Pancreas (tissue), 10 donors: Measurements from ENCODE around the gene C12orf76. TPM values are rescaled to one million over a fixed set of nuclear protein-coding genes. Genes with fewer than 3 reads are reported as not detected.
"Not testable (repeated sequence)": the region's sequence is repeated elsewhere in the genome, so short reads cannot be mapped to it uniquely, and the experiment has no call there.

Source experiments
- ATAC-seq, 4 donors: fragments of 200-7000 bp; cut with Tn5 transposase; one replicate each; pipeline versions ENCODE4 v1.8.0 to v1.9.1; 2020; ENCODE audit warnings: mild to moderate bottlenecking in 4 of 4, moderate library complexity in 4 of 4
- DNase-seq, 6 donors: peaks; one replicate each; pipeline ENCODE4 v3.0.0-alpha.2; 2020
- FAIRE-seq: peaks from 2 replicates; lab custom pipeline; 2012; peaks lifted over from hg19 to GRCh38; lab: Jason Lieb, UNC
- H3K27ac ChIP-seq, 4 donors: fragments of 200-600 bp; sonication (generic); 1 replicate in 3 of 4; 2 replicates in 1 of 4; pipeline versions ENCODE4 v1.5.0 to v1.8.0; 2020
- H3K27me3 ChIP-seq, 4 donors: fragments of 200-600 bp; one replicate each; pipeline ENCODE4 v1.8.0; 2021
- H3K36me3 ChIP-seq, 3 donors: fragments of 200-600 bp; sonication (generic) in 1 of 3; one replicate each; pipeline versions ENCODE4 v1.5.0 to v1.8.0; 2020 to 2021
- H3K4me1 ChIP-seq, 3 donors: fragments of 200-600 bp; one replicate each; pipeline ENCODE4 v1.8.0; 2021
- H3K4me3 ChIP-seq, 4 donors: fragments of 200-600 bp; sonication (generic) in 2 of 4; one replicate each; pipeline versions ENCODE4 v1.5.0 to v1.8.0; 2020 to 2021
- H3K9me3 ChIP-seq, 4 donors: fragments of 200-600 bp; one replicate each; pipeline ENCODE4 v1.8.0; 2021
- WGBS, 2 donors: extraction: QIAGEN DNeasy Blood & Tissue Kit; methylation state at CpG; one replicate each; pipeline ENCODE4 v1.1.7; 2013; 5-methylcytosine and 5-hydroxymethylcytosine counted together
- intact Hi-C, 3 donors: fragments of 100-400 bp; cut with DNase I; formaldehyde crosslinking; loops; one replicate each; pipeline versions ENCODE4 v1.11.1 to v1.14.2; 2022
- polyA plus RNA-seq, 2 donors: library from polyadenylated mRNA; stranded (reverse); fragments of 200-250 nt; gene quantifications; one replicate each; pipeline ENCODE4 v1.2.3, GENCODE V29; 2013
- total RNA-seq, 6 donors: library from RNA; stranded (reverse); fragmentation: NEBNext Ultra II Directional in 4 of 6; extraction: Animal tissue kit (Norgen Biotek cat#: 25700) in 4 of 6; gene quantifications; one replicate each; pipeline versions ENCODE4 v1.2.1 to v1.2.4, GENCODE V29; 2021 to 2023
- TF ChIP-seq, protein P1 (sequence below), 4 donors: fragments of 200-600 bp; sonication (generic) in 3 of 4; IDR thresholded peaks; one replicate each; pipeline versions ENCODE4 v1.5.0 to v1.8.0; 2021; ENCODE audit warnings: antibody characterized with exemption in 4 of 4
- donor health status: healthy with polysubstance abuse.
- donor health status: DM: no; HTN: no; CAD: no; lungs with moderate emphysema.
- donor health status: DM: no; HTN: no; CAD: no.
- donor health status: control.
- donor health status: control.
- donor health status: Bipolar disorder and iron deficiency.
- donor health status: DM: yes; HTN: yes; CAD: no.
- donor health status: DM: no; HTN: no; CAD: no.
- donor health status: DM: no; HTN: no; CAD: no.
- donor health status: DM: yes; HTN: yes; CAD: no.

C12orf76 gene
- total and polyA plus RNA-seq, 8 donors = 4.3 to 17.0 (median 6.1) TPM

DNA sequence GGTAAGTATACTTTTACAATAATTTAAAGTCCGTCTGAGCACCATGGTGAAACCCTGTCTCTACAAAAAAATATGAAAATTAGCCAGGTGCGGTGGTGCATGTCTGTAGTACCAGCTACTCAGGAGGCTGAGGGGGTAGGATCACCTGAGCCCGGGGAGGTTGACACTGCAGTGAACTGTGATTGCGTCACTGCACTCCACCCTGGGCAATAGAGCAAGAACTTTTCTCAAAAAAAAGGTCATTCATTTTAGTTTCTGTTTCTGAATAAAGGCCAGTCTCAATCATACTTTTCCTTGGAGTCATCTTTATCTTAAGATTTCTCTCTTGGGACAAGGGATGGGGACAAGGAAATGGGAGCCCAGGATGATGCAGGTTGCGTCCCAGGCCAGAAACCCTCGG, 36.2 kb downstream of the C12orf76 start:
- Histone ChIP-seq H3K27me3 (no peaks in the 10 kb centered on the region), H3K9me3 (no peaks in the 10 kb centered on the region), H3K36me3 (peaks cover 0 to 16% (median 6%) of the 10 kb centered on the region in 3 donors), H3K4me1 (no peaks in the 10 kb centered on the region), H3K4me3 (no peak overlapping the region), H3K27ac (no peak overlapping the region)
- intact Hi-C loops = no loop called here
- FAIRE-seq (no peak), ATAC-seq (no peak), DNase-seq (no peak)
- 87 to 89% methylated on average over 6 of the region's 6 CpGs for WGBS, 2 donors
- TF ChIP-seq, protein P1, sequence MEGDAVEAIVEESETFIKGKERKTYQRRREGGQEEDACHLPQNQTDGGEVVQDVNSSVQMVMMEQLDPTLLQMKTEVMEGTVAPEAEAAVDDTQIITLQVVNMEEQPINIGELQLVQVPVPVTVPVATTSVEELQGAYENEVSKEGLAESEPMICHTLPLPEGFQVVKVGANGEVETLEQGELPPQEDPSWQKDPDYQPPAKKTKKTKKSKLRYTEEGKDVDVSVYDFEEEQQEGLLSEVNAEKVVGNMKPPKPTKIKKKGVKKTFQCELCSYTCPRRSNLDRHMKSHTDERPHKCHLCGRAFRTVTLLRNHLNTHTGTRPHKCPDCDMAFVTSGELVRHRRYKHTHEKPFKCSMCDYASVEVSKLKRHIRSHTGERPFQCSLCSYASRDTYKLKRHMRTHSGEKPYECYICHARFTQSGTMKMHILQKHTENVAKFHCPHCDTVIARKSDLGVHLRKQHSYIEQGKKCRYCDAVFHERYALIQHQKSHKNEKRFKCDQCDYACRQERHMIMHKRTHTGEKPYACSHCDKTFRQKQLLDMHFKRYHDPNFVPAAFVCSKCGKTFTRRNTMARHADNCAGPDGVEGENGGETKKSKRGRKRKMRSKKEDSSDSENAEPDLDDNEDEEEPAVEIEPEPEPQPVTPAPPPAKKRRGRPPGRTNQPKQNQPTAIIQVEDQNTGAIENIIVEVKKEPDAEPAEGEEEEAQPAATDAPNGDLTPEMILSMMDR (IDR thresholded peaks at IDR 0.05) = no peak

DNA sequence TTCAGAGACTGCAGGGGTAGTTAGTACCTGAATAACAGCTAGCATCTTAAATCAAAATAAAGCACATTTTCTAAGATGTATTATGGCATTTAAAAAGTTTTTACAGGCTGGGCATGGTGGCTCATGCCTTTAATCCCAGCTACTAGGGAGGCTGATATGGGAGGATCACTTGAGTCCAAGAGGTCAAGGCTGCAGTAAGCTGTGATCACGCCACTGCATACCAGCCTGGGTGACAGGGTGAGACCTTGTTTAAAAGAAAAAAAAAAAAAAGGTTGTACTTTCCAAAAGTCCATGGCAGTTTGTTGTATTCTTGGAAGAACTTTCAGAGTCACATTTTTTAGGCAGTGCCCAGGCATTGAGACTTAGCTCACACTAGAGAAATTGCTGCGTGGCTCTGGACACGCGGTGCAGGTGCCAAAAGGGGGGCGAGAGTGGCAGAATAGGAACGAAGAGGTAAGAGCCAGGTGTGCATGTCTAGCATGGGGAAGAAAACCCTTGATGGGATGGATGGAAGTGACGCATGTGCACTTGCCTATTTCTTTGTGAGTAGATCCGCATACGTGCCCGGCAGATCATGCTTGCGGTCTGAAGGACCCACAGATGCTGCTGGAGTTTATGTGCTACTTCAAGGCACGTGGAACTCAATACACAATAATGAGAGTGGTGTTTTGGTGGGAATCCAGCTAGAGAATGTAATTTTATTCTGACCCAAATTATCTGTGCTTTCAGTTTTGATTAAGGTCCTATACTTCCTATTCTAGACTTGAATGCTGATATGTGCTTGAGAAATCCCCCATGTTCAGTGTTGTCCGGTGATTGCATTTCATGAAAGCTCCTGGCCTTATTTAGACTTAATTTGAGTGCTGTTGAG, 37.2 kb downstream of the C12orf76 start:
- intact Hi-C loops = no loop called here

DNA sequence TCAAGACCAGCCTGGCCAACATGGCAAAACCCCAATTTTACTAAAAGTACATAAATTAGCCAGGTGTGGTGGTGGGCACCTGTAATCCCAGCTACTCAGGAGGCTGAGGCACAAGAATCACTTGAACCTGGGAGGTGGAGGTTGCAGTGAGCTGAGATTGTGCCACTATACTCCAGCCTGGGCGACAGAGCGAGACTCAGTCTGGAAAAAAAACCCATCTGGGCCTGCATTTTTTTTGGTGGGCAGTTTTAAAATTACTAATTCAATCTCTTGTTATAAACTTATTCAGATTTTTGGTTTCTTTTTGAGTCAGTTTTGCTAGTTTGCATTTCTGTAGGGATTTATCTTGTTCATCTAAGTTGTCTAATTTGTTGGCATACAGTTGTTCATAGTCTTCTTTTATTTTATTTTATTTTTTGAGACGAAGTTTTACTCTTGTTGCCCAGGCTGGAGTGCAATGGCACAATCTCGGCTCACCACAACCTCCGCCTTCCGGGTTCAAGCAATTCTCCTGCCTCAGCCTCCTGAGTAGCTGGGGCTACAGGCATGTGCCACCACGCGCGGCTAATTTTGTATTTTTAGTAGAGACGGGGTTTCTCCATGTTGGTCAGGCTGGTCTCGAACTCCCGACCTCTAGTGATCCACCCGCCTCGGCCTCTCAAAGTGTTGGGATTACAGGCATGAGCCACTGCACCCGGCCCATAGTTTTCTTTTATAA, 39.5 kb downstream of the C12orf76 start:
- H3K36me3 ChIP-seq, H3K4me1 ChIP-seq, H3K27me3 ChIP-seq, intact Hi-C loops, DNase-seq, H3K4me3 ChIP-seq, H3K27ac ChIP-seq, ATAC-seq, FAIRE-seq, H3K9me3 ChIP-seq: not testable (repeated sequence)
- 92 to 96% methylated on average over 15 of the region's 15 CpGs for WGBS, 2 donors

More for the DNA sequence above, 37.2 kb downstream of the C12orf76 start:
- no peaks in the 10 kb centered on the region for H3K27me3 ChIP-seq
- H3K9me3 ChIP-seq = no peaks in the 10 kb centered on the region
- TF ChIP-seq, protein P1 (IDR thresholded peaks at IDR 0.05) = no peak
- 86 to 87% methylated on average over 13 of the region's 13 CpGs for WGBS, 2 donors
- FAIRE-seq = no peak
- peaks cover 0 to 16% (median 6%) of the 10 kb centered on the region in 3 donors for H3K36me3 ChIP-seq
- H3K4me3 ChIP-seq = no peak overlapping the region
- ATAC-seq = no peak
- no peaks in the 10 kb centered on the region for H3K4me1 ChIP-seq
- no peak for DNase-seq
- H3K27ac ChIP-seq = no peak overlapping the region

DNA sequence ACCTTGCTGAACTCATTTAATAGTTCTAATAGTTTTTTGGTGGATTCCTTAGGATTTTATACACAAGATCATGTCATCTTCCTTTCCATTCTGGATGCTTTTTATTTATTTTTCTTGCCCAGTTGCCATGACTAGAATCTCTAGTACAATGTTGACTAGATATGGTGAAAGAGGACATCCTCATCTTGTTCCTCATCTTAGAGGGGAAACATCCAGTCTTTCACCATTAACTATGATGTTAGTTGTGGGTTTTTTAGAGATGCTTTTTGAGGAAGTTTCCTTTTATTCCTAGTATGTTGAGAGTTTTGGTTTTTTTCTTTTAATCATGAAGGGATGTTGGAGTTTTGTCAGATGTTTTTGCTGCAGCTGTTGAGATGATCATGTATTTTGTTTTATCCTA, 40.4 kb downstream of the C12orf76 start:
- Histone ChIP-seq H3K27ac (no peak overlapping the region), H3K9me3 (no peaks in the 10 kb centered on the region), H3K27me3 (no peaks in the 10 kb centered on the region), H3K4me3 (no peak overlapping the region), H3K36me3 (no peaks in the 10 kb centered on the region), H3K4me1 (peaks cover 0 to 4% (median 0%) of the 10 kb centered on the region in 3 donors)
- FAIRE-seq (no peak), ATAC-seq (no peak), DNase-seq (no peak)
- intact Hi-C loops = no loop called here
- TF ChIP-seq, protein P1 (IDR thresholded peaks at IDR 0.05) = no peak

DNA sequence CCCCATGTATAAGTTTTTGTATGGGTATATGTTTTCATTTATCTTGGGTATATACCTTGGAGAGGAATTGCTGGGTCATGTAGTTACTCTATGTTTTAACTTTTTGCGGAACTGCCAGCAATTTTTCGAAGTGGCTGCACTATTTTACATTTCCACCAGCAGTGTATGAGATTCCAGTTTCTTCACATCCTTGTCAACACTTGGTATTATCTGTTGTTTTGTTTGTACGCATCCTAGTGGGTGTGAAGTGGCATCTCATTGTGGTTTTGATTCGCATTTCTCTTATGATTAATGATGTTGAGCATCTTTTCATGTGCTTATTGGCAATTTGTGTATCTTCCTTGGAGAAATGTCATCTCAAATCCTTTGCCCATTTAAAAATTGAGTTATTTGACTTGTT, 42.2 kb downstream of the C12orf76 start:
- Histone ChIP-seq H3K27me3 (no peaks in the 10 kb centered on the region), H3K36me3 (no peaks in the 10 kb centered on the region), H3K4me1 (peaks cover 0 to 22% (median 0%) of the 10 kb centered on the region in 3 donors), H3K9me3 (no peaks in the 10 kb centered on the region), H3K27ac (no peak overlapping the region), H3K4me3 (no peak overlapping the region)
- no peak for DNase-seq
- intact Hi-C loops = no loop called here
- TF ChIP-seq, protein P1 (IDR thresholded peaks at IDR 0.05) = no peak
- ATAC-seq = no peak
- 97 to 99% methylated on average over 4 of the region's 4 CpGs for WGBS, 2 donors
- FAIRE-seq = no peak
